HFFc6 (cell line): ENCODE results near the gene WASF2. TPM values are rescaled to one million over a fixed set of nuclear protein-coding genes. Genes with fewer than 3 reads are reported as not detected.

Experiments
- DNase-seq: peaks from one replicate; pipeline ENCODE4 v3.0.0-alpha.2; 2018
- H3K27ac Mint-ChIP-seq: 2 replicates; pipeline ENCODE4 v1.8.0; 2020; ENCODE audit warnings: mild to moderate bottlenecking, mixed read lengths
- H3K27me3 Mint-ChIP-seq: 2 replicates; pipeline ENCODE4 v1.8.0; 2021; ENCODE audit warnings: mild to moderate bottlenecking, moderate library complexity, mixed read lengths; ENCODE audit not compliant: insufficient read depth
- H3K36me3 Mint-ChIP-seq: 2 replicates; pipeline ENCODE4 v1.8.0; 2021; ENCODE audit warnings: low read depth, mixed read lengths
- H3K4me1 Mint-ChIP-seq: 2 replicates; pipeline ENCODE4 v1.8.0; 2020; ENCODE audit warnings: low read depth, mixed read lengths
- H3K4me3 Mint-ChIP-seq: 2 replicates; pipeline ENCODE4 v1.8.0; 2020; ENCODE audit warnings: mild to moderate bottlenecking, moderate library complexity, mixed read lengths
- H3K9me3 Mint-ChIP-seq: 2 replicates; pipeline ENCODE4 v1.8.0; 2020; ENCODE audit warnings: mild to moderate bottlenecking, mixed read lengths
- total RNA-seq, 6 experiments: library from RNA; stranded (reverse); fragmentation: NEBNext Ultra II Directional; extraction: Animal tissue kit (Norgen Biotek cat#: 25700); gene quantifications; 2 replicates in 1 of 6; 3 replicates in 5 of 6; pipeline ENCODE4 v1.2.3, GENCODE V29; 2021
- TF ChIP-seq, protein P1 (sequence below): fragments of 200-600 bp; sonication (generic); IDR thresholded peaks from 2 replicates; pipeline ENCODE4 v1.5.0; 2021; ENCODE audit warnings: antibody characterized with exemption, mild to moderate bottlenecking

The WASF2 gene
- total RNA-seq, 6 experiments from 2014 or later = 84.4 to 99.7 (median 93.1) TPM

DNA sequence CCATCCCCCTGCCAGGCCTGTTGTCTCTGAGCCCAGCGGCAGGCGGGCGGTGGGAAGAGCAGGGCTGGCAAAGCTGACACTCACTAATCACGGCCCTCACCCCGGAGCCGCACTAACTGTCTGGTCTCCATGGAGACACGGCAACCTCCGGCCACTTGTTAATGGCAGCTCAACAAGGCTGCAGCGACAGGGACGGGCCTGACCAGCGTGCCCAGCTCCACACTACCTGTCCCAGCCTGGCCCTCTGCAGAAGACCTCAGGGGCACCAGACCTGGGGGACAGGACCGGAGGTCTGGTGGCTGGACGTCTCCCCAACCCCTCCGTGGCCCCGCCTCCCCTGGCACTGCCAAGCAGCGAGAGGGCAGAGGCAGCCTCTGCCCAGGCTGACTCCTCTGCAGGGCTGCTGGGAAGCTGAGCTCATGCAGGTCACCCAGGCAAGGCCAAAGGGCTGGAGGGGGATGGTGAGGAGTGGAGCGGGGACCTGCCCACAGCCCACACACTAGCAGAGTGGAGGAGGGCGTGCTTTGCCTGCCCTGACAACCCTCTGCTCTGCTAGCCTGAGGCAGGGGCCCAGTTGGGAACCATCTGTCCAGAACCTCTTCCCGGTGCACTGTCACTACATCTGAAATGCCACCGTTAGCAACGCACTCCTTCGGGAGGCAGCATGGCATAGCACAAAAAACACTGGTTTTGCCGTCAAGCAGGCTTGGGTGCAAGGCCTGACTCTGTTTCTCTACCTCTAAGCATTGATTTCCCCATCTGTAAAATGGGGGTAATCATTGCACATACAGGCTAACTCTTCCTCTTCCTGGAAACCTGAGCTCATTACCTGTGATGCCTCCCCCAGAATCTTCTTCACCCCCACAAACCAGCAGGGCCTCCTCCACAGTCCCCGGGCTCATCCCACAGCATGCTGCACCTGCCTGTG is 29.6 kb upstream of the WASF2 start:
- Mint-ChIP-seq H3K4me3 (no peak overlapping the region), H3K27me3 (peaks cover 6% of the 10 kb centered on the region), H3K9me3 (no peaks in the 10 kb centered on the region), H3K36me3 (no peaks in the 10 kb centered on the region), H3K4me1 (peaks cover 26% of the 10 kb centered on the region), H3K27ac (no peak overlapping the region)
- DNase-seq = no peak
- TF ChIP-seq, protein P1, sequence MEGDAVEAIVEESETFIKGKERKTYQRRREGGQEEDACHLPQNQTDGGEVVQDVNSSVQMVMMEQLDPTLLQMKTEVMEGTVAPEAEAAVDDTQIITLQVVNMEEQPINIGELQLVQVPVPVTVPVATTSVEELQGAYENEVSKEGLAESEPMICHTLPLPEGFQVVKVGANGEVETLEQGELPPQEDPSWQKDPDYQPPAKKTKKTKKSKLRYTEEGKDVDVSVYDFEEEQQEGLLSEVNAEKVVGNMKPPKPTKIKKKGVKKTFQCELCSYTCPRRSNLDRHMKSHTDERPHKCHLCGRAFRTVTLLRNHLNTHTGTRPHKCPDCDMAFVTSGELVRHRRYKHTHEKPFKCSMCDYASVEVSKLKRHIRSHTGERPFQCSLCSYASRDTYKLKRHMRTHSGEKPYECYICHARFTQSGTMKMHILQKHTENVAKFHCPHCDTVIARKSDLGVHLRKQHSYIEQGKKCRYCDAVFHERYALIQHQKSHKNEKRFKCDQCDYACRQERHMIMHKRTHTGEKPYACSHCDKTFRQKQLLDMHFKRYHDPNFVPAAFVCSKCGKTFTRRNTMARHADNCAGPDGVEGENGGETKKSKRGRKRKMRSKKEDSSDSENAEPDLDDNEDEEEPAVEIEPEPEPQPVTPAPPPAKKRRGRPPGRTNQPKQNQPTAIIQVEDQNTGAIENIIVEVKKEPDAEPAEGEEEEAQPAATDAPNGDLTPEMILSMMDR = no peak

DNA sequence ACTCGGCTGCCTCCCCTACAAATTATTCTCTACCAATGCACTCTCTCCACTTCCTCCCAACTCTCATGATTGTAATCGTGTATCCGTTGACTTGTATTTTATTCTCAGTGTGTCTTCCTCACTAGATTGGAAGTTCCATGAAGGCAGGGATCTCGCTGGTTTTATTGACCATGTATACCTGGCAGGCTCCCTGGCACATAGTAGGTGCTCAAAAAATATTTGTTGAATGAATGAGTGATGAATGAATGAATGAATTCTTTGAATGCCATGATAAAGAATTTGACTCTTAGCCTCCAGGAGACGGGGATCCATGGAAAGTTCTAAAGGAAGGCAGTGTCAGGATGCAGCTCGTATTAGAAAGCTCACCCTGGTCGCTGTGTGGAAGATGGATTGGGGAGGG is 28.8 kb upstream of the WASF2 start:
- H3K36me3 Mint-ChIP-seq = no peaks in the 10 kb centered on the region
- H3K4me1 Mint-ChIP-seq = peaks cover 26% of the 10 kb centered on the region
- H3K4me3 Mint-ChIP-seq = no peak overlapping the region
- no peak for DNase-seq
- peaks cover 3% of the 10 kb centered on the region for H3K27me3 Mint-ChIP-seq
- H3K27ac Mint-ChIP-seq = no peak overlapping the region
- H3K9me3 Mint-ChIP-seq = no peaks in the 10 kb centered on the region
- TF ChIP-seq, protein P1 = no peak

DNA sequence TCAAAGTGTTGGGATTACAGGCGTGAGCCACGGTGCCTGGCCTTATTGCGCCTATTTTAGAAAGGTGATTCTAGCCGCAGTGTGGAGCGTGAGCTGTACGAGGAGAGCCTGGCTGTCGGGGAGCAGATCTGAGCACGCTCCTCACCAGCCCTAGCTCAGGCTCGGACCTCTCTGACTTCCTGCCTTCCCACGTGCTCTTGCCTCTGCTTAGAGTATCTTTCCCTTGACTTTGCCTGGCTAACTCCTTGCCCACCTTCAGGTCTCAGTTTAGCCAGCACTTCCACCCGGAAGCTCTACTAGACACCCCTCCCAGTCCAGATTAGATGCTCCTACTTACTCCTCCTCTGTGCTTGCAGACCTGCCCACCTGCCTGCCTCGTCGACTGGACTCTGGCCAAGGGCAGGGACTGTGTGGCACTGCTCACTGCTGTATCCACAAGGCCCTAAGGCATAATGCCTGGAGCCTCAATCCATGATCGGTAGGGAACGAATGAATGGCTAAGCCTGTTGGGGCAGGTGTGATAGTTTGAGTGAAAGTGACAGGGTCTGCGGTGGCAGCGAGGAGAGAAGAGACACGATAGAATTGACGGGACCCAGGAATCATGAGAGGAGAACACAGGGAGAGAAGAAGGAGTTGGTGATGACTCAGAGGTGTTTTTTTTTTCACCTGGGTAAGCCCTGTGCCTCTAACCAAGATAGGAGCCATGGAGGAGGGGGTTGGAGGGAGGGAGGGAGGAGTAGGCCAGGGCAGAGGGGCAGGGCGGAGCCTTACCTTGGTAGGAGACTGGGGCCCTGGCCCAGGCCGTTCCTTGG is 28.1 kb upstream of the WASF2 start:
- H3K36me3 Mint-ChIP-seq = no peaks in the 10 kb centered on the region
- H3K4me1 Mint-ChIP-seq = peaks cover 20% of the 10 kb centered on the region
- no peak overlapping the region; the same call in 1 of the 2 replicates for H3K27ac Mint-ChIP-seq
- H3K27me3 Mint-ChIP-seq = peaks cover 3% of the 10 kb centered on the region
- DNase-seq = no peak
- H3K9me3 Mint-ChIP-seq = no peaks in the 10 kb centered on the region
- H3K4me3 Mint-ChIP-seq = no peak overlapping the region
- TF ChIP-seq, protein P1 = no peak

DNA sequence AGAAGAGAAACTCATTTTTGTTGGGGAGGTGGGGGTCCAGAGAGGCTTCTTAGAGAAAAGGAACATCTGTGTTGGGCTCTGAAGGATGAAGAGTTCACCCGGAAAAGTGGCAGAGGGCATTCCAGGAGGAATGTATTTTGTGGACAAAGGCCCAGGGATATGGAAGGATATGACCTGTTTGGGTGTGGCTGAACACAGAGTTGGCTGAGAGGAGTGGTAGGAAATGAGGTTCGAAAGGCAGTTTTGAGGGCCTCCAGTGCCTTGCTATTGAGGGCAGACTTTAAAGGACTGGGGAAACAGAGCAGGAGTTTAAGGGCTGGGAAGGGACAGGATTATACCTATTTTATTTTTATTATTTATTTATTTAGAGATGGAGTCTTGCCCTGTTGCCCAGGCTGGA is 27.3 kb upstream of the WASF2 start:
- no peaks in the 10 kb centered on the region for H3K9me3 Mint-ChIP-seq
- no peak overlapping the region for H3K4me3 Mint-ChIP-seq
- TF ChIP-seq, protein P1 = no peak
- DNase-seq = no peak
- peaks cover under 1% of the 10 kb centered on the region for H3K27me3 Mint-ChIP-seq
- H3K4me1 Mint-ChIP-seq = peaks cover 12% of the 10 kb centered on the region
- no peak overlapping the region for H3K27ac Mint-ChIP-seq
- H3K36me3 Mint-ChIP-seq = no peaks in the 10 kb centered on the region

DNA sequence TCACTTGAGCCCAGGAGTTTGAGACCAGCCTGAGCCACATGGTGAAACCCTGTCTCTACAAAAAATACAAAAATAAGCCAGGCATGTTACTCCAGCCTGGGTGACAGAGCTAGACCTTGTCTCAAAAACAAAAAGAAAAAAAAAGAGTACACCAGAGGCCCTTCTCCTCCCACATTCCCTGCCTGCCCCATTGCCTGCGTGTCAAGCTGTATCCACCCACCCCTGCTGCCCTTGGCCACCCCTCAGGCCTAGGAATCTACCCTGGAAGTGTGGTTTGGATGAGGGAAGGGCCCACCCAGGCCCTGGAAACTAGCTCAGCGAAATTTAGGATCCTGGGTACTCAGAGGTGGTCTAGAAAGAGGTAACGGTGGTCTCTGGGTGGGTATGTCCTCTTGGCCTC is 25.7 kb upstream of the WASF2 start:
- H3K9me3 Mint-ChIP-seq = no peaks in the 10 kb centered on the region
- H3K4me1 Mint-ChIP-seq = peaks cover 5% of the 10 kb centered on the region
- no peaks in the 10 kb centered on the region; the same call in none of the 2 replicates for H3K27me3 Mint-ChIP-seq
- no peak overlapping the region for H3K4me3 Mint-ChIP-seq
- DNase-seq = no peak
- TF ChIP-seq, protein P1 = no peak
- no peak overlapping the region for H3K27ac Mint-ChIP-seq
- H3K36me3 Mint-ChIP-seq = no peaks in the 10 kb centered on the region
